ENCODE results near the gene DLG2.

DNA sequence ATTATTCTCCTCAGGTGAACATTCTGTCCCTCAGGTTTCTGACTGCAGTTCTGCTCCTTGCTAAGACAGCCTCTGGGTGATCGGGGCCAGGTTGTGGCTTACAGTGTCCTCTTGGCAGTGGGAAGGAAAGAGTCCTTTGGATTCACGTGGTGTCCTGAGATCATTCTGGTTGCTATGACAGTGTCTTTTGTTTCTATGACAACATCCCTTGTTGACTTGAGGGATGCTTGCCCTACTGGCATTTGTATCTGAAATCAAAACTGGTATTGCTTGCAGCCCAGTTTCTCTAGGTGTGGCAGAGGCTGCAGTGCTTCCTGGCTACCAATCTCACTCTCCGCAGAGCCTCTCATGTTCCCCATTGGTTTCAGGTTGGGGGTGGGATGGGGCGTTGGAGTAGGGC, 2189.2 kb downstream of the DLG2 start:
- TF ChIP-seq, protein P1, sequence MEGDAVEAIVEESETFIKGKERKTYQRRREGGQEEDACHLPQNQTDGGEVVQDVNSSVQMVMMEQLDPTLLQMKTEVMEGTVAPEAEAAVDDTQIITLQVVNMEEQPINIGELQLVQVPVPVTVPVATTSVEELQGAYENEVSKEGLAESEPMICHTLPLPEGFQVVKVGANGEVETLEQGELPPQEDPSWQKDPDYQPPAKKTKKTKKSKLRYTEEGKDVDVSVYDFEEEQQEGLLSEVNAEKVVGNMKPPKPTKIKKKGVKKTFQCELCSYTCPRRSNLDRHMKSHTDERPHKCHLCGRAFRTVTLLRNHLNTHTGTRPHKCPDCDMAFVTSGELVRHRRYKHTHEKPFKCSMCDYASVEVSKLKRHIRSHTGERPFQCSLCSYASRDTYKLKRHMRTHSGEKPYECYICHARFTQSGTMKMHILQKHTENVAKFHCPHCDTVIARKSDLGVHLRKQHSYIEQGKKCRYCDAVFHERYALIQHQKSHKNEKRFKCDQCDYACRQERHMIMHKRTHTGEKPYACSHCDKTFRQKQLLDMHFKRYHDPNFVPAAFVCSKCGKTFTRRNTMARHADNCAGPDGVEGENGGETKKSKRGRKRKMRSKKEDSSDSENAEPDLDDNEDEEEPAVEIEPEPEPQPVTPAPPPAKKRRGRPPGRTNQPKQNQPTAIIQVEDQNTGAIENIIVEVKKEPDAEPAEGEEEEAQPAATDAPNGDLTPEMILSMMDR (IDR thresholded peaks at IDR 0.05) = no peak
- TF ChIP-seq POLR2A (IDR thresholded peaks at IDR 0.05) = no peak

Data from tibial nerve (tissue), 3 donors.